Superior temporal gyrus (tissue), 1 donor: ENCODE data around the gene CALML5.

Source experiments
- DNase-seq: peaks from one replicate; pipeline ENCODE4 v3.0.0-alpha.2; 2016; ENCODE audit errors: extremely low spot score

Gene CALML5

GRCh38 chr10:5533098-5533731, 33.8 kb upstream of the CALML5 start:
- DNase-seq, result no peak

GRCh38 chr10:5532618-5533097, 33.3 kb upstream of the CALML5 start:
- DNase-seq, result no peak

GRCh38 chr10:5532307-5532605, 32.9 kb upstream of the CALML5 start:
- no peak for DNase-seq

- DNase-seq, result no peak
These were observed 32.4 kb upstream of the CALML5 start for GRCh38 chr10:5531558-5532306.

- DNase-seq, result no peak
These were observed 31.6 kb upstream of the CALML5 start for GRCh38 chr10:5530846-5531557.

- DNase-seq, result no peak
These were observed 31.0 kb upstream of the CALML5 start for GRCh38 chr10:5530412-5530806.

GRCh38 chr10:5529702-5530411, 30.5 kb upstream of the CALML5 start:
- no peak for DNase-seq

GRCh38 chr10:5528989-5529701, 29.8 kb upstream of the CALML5 start:
- DNase-seq, result no peak

- DNase-seq, result no peak
These were observed 28.2 kb upstream of the CALML5 start for GRCh38 chr10:5527332-5528200.

- DNase-seq, result no peak
These were observed 27.4 kb upstream of the CALML5 start for GRCh38 chr10:5526691-5527331.

GRCh38 chr10:5525561-5526341, 26.4 kb upstream of the CALML5 start:
- DNase-seq, result peak; percentile 21

- no peak for DNase-seq
These were observed 25.5 kb upstream of the CALML5 start, which contains the start of gene CALML3 for GRCh38 chr10:5524641-5525560. TSS of gene CALML3 (plus strand) at chr10:5524961. CDS start at chr10:5525086, 125 bp downstream.

- DNase-seq, result no peak
These were observed 24.6 kb upstream of the CALML5 start for GRCh38 chr10:5523796-5524574.

- no peak for DNase-seq
These were observed 23.7 kb upstream of the CALML5 start for GRCh38 chr10:5522913-5523560.

- DNase-seq, result no peak
These were observed 19.7 kb upstream of the CALML5 start for GRCh38 chr10:5519054-5519453.

- DNase-seq, result no peak
These were observed 18.8 kb upstream of the CALML5 start for GRCh38 chr10:5518143-5518542.

- no peak for DNase-seq
These were observed 18.2 kb upstream of the CALML5 start for GRCh38 chr10:5517546-5517945.
